HFF-Myc (cell line): Measurements from ENCODE around the gene CTNNA2.

Experiments
- DNase-seq: peaks from one replicate; pipeline ENCODE4 v3.0.0-alpha.2; 2011; ENCODE audit warnings: low read depth; ENCODE audit errors: extremely low read depth
- H3K4me3 ChIP-seq: replicated peaks from 2 replicates; pipeline ENCODE4 v1.5.1; 2011; ENCODE audit warnings: low read depth, mild to moderate bottlenecking, control low read depth, low read length
- TF ChIP-seq, protein P1 (sequence below): IDR thresholded peaks from 2 replicates; pipeline ENCODE4 v1.5.1; 2012; ENCODE audit warnings: mild to moderate bottlenecking, low read depth, low read length, control low read depth; ENCODE audit errors: missing control alignments

CTNNA2 gene

DNA sequence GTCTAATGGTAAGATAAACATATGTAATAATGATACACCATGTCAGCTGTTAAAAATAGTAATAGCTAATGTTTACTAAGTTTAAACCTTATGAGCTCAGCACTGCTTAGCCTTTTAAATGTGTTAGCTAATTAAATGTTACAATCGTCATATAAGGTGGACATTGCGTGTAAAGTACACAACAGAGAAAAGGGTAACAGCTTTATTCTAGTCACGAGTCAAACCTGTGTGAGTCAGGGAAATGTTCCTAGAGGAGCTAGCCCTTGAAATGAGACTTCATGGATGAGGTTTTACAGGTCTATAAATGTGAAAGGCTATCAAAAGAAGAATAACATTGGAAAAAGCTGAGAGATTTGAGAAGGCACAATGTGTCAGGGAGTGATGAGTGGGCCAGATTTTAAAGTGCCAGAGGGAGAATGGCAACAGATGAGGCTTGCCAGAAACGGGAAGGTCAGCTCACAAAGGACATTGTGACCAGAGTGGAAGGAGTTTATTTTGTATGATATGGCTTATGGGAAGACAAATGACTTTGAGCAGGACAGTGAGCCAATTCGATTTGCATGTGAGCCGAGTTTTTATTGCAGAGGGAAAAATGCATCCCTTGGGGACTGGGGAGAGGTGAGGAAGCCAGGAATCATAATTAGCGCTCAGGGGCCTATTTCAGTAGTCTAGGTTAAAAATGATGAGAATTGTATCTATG lies 276.3 kb downstream of the CTNNA2 start:
- DNase-seq, result no peak
- H3K4me3 ChIP-seq, result no peak overlapping the region
- TF ChIP-seq, protein P1, sequence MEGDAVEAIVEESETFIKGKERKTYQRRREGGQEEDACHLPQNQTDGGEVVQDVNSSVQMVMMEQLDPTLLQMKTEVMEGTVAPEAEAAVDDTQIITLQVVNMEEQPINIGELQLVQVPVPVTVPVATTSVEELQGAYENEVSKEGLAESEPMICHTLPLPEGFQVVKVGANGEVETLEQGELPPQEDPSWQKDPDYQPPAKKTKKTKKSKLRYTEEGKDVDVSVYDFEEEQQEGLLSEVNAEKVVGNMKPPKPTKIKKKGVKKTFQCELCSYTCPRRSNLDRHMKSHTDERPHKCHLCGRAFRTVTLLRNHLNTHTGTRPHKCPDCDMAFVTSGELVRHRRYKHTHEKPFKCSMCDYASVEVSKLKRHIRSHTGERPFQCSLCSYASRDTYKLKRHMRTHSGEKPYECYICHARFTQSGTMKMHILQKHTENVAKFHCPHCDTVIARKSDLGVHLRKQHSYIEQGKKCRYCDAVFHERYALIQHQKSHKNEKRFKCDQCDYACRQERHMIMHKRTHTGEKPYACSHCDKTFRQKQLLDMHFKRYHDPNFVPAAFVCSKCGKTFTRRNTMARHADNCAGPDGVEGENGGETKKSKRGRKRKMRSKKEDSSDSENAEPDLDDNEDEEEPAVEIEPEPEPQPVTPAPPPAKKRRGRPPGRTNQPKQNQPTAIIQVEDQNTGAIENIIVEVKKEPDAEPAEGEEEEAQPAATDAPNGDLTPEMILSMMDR, result no peak

DNA sequence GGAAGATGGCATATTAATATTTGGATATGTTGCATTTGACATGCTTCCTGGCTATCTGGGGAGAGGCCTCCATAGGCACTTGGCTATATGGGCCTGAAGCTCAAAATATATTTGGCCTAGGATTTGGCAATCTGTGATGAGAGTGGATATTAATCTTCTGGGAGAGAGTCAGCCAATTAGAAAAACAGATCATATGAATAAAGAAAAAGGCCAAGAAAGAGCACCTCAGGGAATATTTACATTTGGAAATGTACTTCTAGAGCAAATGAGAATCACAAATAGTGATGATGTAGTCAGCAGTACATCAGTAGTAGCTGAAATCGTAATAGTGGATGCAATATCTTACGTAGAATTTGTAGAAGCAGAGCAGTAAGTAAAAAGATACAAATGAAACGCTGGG lies 277.0 kb downstream of the CTNNA2 start:
- DNase-seq, result no peak
- TF ChIP-seq, protein P1, result no peak
- H3K4me3 ChIP-seq, result no peak overlapping the region

DNA sequence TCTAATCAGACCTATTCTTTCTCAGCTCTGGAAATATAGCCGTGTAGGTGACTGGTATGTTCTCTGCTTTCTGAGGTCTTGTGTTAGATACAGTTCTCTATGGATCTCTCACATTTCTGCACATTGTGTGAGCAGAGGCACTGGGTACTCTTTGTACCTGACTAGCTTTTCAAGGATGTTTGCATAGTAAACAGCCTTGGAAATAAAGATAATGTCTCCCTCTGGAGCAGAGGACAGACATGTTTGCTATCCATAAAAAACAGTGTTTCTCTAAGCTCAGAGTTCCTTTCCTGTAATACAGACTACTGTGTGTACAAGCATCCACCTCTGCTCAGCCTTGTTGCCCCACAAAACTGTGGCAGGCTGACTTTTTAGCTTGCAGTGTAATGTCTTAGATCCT lies 279.2 kb downstream of the CTNNA2 start:
- no peak overlapping the region for H3K4me3 ChIP-seq
- TF ChIP-seq, protein P1, result no peak
- no peak for DNase-seq

DNA sequence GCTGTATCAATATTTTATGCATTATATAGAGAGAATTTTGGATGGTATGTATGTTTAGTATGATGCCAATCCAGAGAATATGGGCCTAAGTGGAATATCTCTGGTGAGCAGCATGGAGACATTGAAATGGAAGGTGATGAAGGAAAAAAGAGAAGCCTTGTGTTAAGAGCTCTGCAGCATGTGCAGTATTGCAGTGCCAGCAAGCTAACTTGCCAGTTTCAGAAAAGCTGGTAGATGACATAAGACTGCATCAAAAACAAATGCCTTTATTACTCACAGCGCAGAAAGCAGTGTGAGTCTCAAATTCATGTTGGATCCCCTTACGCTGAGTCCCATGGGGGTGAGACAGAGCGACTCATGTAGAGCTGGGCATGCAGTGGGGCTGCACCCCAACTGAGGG lies 280.2 kb downstream of the CTNNA2 start:
- DNase-seq, result no peak
- H3K4me3 ChIP-seq, result no peak overlapping the region
- TF ChIP-seq, protein P1, result no peak

DNA sequence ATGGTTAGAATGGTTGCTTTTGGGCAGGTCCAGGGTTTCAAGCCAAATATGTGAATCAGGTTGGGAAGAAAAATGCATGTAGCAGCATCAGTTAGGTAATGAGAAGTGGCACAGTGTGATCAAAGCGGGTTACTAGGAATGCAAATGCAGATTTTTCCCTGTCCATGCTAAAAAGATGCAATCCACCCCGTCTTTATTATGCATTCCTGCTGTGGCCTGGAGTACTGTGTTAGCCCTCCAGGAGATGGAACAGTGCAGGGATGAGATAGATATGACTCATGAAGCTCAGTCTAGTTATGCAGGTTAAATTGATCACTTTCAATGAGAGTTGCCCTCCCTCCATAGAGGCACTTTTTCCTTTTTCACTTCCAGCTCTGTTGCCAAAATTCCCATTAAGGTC lies 283.8 kb downstream of the CTNNA2 start:
- no peak overlapping the region for H3K4me3 ChIP-seq
- DNase-seq, result no peak
- TF ChIP-seq, protein P1, result no peak

DNA sequence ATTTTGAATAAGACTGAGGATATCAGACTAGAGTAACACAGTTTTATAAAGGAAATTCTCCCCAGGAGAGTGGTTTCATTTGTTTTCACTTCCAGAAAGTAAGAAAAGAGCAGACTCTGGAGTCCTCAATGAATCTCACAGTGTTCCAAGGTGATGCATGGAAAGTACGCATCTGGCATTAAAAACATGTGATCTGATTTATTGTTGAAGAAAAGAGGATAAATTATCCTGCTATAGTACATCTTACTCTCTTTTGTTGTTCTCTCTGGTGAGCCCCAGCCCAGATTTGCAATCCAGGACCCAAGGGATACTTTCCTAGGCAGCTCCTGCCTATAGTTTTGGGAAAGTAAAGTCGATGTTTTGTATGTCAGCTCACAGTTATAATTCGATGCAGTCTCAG lies 285.9 kb downstream of the CTNNA2 start:
- TF ChIP-seq, protein P1, result no peak
- no peak for DNase-seq
- no peak overlapping the region for H3K4me3 ChIP-seq

DNA sequence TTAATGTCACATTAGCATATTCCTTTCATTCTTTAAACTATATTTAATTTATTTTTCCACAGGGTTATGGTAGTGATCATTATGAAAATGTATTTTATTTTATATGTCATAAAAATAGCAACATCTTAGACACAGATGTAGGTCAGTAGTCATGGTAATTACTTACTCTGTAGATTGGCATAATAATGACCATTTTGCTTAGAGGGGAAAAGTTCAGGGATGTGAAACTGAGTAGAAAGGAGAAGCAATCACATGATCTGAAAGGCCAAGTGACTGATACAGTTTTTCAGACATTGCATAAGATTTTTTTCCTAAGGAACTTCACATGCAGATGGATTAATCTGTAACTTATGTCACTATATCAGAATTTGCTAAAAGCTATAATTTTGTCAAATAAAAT lies 286.9 kb downstream of the CTNNA2 start:
- no peak overlapping the region for H3K4me3 ChIP-seq
- DNase-seq, result no peak

More for the DNA sequence above, 286.9 kb downstream of the CTNNA2 start:
- TF ChIP-seq, protein P1, result no peak
